CD4-positive, alpha-beta T cell (primary cell): ENCODE results near the gene JAKMIP2. TPM values are rescaled to one million over a fixed set of nuclear protein-coding genes. Genes with fewer than 3 reads are reported as not detected.

Source experiments
- ATAC-seq: fragments of 200-7000 bp; cut with Tn5 transposase; one replicate; pipeline ENCODE4 v1.10.0; 2022; ENCODE audit warnings: mild to moderate bottlenecking; ENCODE audit not compliant: poor library complexity
- CTCF ChIA-PET: fragments of 350-600 bp; sonication (Branson Sonifier 250); formaldehyde crosslinking; loops from one replicate; lab custom pipeline; 2021; ENCODE audit warnings: antibody characterized with exemption, inconsistent platforms; lab: Charles Lee
- POLR2A ChIA-PET: fragments of 350-600 bp; sonication (Branson Sonifier 250); formaldehyde crosslinking; loops from one replicate; lab custom pipeline; 2021; ENCODE audit warnings: antibody characterized with exemption, inconsistent platforms; lab: Charles Lee
- DNase-seq, 14 experiments: peaks; one replicate each; pipeline ENCODE4 v3.0.0-alpha.2; 2013 to 2020; ENCODE audit warnings: mixed read lengths in 2 of 14
- H3K27ac ChIP-seq, 2 donors: one replicate each; pipeline versions ENCODE4 v1.5.1 to v1.7.0; 2013; ENCODE audit warnings: low read length in 2 of 2, low read depth in 1 of 2, mild to moderate bottlenecking in 1 of 2
- H3K27me3 ChIP-seq, 2 experiments: 1 replicate in 1 of 2; 2 replicates in 1 of 2; pipeline versions ENCODE4 v1.6.1 to v1.7.0; 2013; ENCODE audit warnings: low read length in 2 of 2, control low read depth in 1 of 2, mild to moderate bottlenecking in 1 of 2, moderate library complexity in 1 of 2; ENCODE audit not compliant: insufficient read depth in 2 of 2, control insufficient read depth in 1 of 2
- H3K36me3 ChIP-seq: one replicate; pipeline ENCODE4 v1.6.1; 2013; ENCODE audit warnings: low read length, control low read depth; ENCODE audit not compliant: insufficient read depth
- H3K4me1 ChIP-seq: one replicate; pipeline ENCODE4 v1.6.1; 2013; ENCODE audit warnings: low read length, control low read depth; ENCODE audit not compliant: insufficient read depth
- H3K4me3 ChIP-seq: one replicate; pipeline ENCODE4 v1.5.1; 2013; ENCODE audit warnings: mild to moderate bottlenecking, low read length, moderate library complexity
- H3K9me3 ChIP-seq, 2 experiments: 1 replicate in 1 of 2; 2 replicates in 1 of 2; pipeline versions ENCODE4 v1.6.1 to v1.7.0; 2013; ENCODE audit warnings: low read length in 2 of 2, mild to moderate bottlenecking in 2 of 2, control low read depth in 1 of 2, moderate library complexity in 1 of 2; ENCODE audit not compliant: control insufficient read depth in 1 of 2, insufficient read depth in 1 of 2
- H3K27ac Mint-ChIP-seq: one replicate; pipeline ENCODE4 v1.8.0; 2020; ENCODE audit warnings: mixed read lengths
- H3K27me3 Mint-ChIP-seq: one replicate; pipeline ENCODE4 v1.8.0; 2021; ENCODE audit warnings: mixed read lengths
- H3K36me3 Mint-ChIP-seq: one replicate; pipeline ENCODE4 v1.8.0; 2021; ENCODE audit warnings: low read depth, mixed read lengths
- H3K4me1 Mint-ChIP-seq: one replicate; pipeline ENCODE4 v1.8.0; 2021; ENCODE audit warnings: low read depth, mixed read lengths
- H3K4me3 Mint-ChIP-seq: one replicate; pipeline ENCODE4 v1.8.0; 2020; ENCODE audit warnings: mild to moderate bottlenecking, mixed read lengths
- H3K9me3 Mint-ChIP-seq: one replicate; pipeline ENCODE4 v1.8.0; 2020; ENCODE audit warnings: mixed read lengths
- intact Hi-C, 2 experiments: fragments of 100-400 bp; cut with DNase I in 1 of 2; cut with micrococcal nuclease in 1 of 2; formaldehyde crosslinking; loops; one replicate each; pipeline versions ENCODE4 v1.15.1 to v1.9.0; 2023 to 2025; cut with DNase I, micrococcal nuclease
- total RNA-seq, 174 experiments: library from RNA in 2 of 174; stranded (reverse) in 2 of 174; gene quantifications; one replicate each; pipeline ENCODE4 v1.2.3 and lab custom pipeline; 2021 to 2026
- TF ChIP-seq, protein P1 (sequence below): fragments of 200-600 bp; IDR thresholded peaks from one replicate; pipeline ENCODE4 v1.8.0; 2022; ENCODE audit warnings: antibody characterized with exemption, mild to moderate bottlenecking

JAKMIP2 gene
- total RNA-seq, 2 experiments from 2014 or later, result 0.74 to 1.3 TPM

DNA sequence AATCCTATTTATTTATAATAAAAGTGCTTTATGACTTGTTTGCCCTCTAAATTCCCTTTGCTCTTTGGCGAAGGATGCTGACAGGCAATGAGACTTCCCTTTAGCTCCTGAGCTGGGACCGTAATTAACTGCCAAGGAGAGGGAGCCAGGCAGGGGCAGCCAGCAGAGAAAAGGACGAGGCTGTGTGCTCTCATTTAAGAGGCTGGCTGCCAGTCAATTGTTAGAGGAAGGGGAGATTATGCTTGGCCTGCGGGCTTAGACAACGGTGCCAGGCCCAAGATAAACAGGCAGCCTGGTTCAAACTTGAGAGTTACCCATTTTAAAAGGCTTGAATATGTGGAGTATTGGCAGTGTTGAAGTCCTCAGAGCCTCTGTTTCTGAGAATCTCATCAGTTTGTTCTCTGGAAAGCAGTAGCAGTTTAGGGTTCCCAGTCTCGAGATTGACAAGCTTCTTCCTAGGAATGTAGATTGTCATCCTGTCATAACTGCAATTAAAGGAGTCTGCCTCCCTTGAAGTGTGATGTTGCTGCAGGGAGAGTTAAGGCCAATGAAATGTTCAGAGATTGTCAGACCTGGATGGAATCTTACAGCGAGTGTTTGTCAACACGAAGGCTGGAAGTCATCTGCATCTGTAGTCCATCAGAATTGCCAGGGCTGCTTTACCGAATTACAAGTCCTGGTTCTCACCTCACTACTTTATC, 113.2 kb downstream of the JAKMIP2 start:
- intact Hi-C loops, result no loop called here
- Histone ChIP-seq H3K27ac (no peak overlapping the region), H3K4me1 (no peaks in the 10 kb centered on the region), H3K36me3 (no peaks in the 10 kb centered on the region), H3K9me3 (no peaks in the 10 kb centered on the region), H3K27me3 (no peaks in the 10 kb centered on the region), H3K4me3 (no peak overlapping the region)
- ChIA-PET CTCF (no interaction called here), POLR2A (no interaction called here)
- no peak overlapping the region for H3K27ac Mint-ChIP-seq
- no peaks in the 10 kb centered on the region for H3K9me3 Mint-ChIP-seq
- TF ChIP-seq, protein P1, sequence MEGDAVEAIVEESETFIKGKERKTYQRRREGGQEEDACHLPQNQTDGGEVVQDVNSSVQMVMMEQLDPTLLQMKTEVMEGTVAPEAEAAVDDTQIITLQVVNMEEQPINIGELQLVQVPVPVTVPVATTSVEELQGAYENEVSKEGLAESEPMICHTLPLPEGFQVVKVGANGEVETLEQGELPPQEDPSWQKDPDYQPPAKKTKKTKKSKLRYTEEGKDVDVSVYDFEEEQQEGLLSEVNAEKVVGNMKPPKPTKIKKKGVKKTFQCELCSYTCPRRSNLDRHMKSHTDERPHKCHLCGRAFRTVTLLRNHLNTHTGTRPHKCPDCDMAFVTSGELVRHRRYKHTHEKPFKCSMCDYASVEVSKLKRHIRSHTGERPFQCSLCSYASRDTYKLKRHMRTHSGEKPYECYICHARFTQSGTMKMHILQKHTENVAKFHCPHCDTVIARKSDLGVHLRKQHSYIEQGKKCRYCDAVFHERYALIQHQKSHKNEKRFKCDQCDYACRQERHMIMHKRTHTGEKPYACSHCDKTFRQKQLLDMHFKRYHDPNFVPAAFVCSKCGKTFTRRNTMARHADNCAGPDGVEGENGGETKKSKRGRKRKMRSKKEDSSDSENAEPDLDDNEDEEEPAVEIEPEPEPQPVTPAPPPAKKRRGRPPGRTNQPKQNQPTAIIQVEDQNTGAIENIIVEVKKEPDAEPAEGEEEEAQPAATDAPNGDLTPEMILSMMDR, result no peak
- H3K4me3 Mint-ChIP-seq, result no peak overlapping the region
- H3K36me3 Mint-ChIP-seq, result no peaks in the 10 kb centered on the region
- DNase-seq (no peak), ATAC-seq (no peak)
- no peaks in the 10 kb centered on the region for H3K4me1 Mint-ChIP-seq
- no peaks in the 10 kb centered on the region for H3K27me3 Mint-ChIP-seq

GRCh38 chr5:147668385-147668784, 114.1 kb downstream of the JAKMIP2 start:
- ChIA-PET POLR2A (no interaction called here), CTCF (no interaction called here)
- intact Hi-C loops, result no loop called here
- no peaks in the 10 kb centered on the region for H3K27me3 ChIP-seq
- ATAC-seq (no peak), DNase-seq (no peak)
- no peaks in the 10 kb centered on the region for H3K36me3 ChIP-seq
- Mint-ChIP-seq H3K9me3 (no peaks in the 10 kb centered on the region), H3K4me3 (no peak overlapping the region), H3K27ac (no peak overlapping the region), H3K27me3 (no peaks in the 10 kb centered on the region), H3K36me3 (no peaks in the 10 kb centered on the region), H3K4me1 (no peaks in the 10 kb centered on the region)
- TF ChIP-seq, protein P1, result no peak
- no peaks in the 10 kb centered on the region for H3K9me3 ChIP-seq
- H3K4me1 ChIP-seq, result no peaks in the 10 kb centered on the region
- H3K27ac ChIP-seq, result no peak overlapping the region
- H3K4me3 ChIP-seq, result no peak overlapping the region

- CTCF ChIA-PET, result no interaction called here
Measured at GRCh38 chr5:147667363-147667762, 115.2 kb downstream of the JAKMIP2 start.

More at GRCh38 chr5:147667363-147667762, 115.2 kb downstream of the JAKMIP2 start:
- TF ChIP-seq, protein P1, result no peak
- no peak overlapping the region for H3K27ac ChIP-seq
- H3K36me3 Mint-ChIP-seq, result peaks cover 1% of the 10 kb centered on the region
- no peaks in the 10 kb centered on the region for H3K4me1 Mint-ChIP-seq
- H3K36me3 ChIP-seq, result no peaks in the 10 kb centered on the region
- H3K27me3 Mint-ChIP-seq, result no peaks in the 10 kb centered on the region
- intact Hi-C loops, result no loop called here
- H3K9me3 Mint-ChIP-seq, result no peaks in the 10 kb centered on the region
- no peak overlapping the region for H3K4me3 ChIP-seq
- no peaks in the 10 kb centered on the region for H3K9me3 ChIP-seq
- ATAC-seq (no peak), DNase-seq (no peak)
- POLR2A ChIA-PET, result no interaction called here
- no peak overlapping the region for H3K4me3 Mint-ChIP-seq
- no peak overlapping the region for H3K27ac Mint-ChIP-seq
- no peaks in the 10 kb centered on the region for H3K27me3 ChIP-seq
- no peaks in the 10 kb centered on the region for H3K4me1 ChIP-seq
